SK-N-SH treated with all-trans-retinoic acid at 6 μM for 48 hours (cell line): Measurements from ENCODE around the gene RRAD.

Experiments
- RARB ChIP-seq: fragments of 250-450 bp; sonication (Bioruptor Pico); IDR thresholded peaks from 2 replicates; pipeline ENCODE4 v1.8.0; 2021; ENCODE audit warnings: mild to moderate bottlenecking, moderate library complexity
- ZC3H10 ChIP-seq: fragments of 250-450 bp; sonication (Bioruptor Pico); IDR thresholded peaks from 2 replicates; pipeline ENCODE4 v1.5.1; 2021; ENCODE audit warnings: mild to moderate bottlenecking, moderate library complexity

- TF ChIP-seq RARB = no peak
- TF ChIP-seq ZC3H10 (CRISPR knock-in tag) = no peak
Measured at GRCh38 chr16:66970775-66971720, 45.7 kb upstream of the RRAD start.
